ENCODE results near the gene ANXA11. TPM values are rescaled to one million over a fixed set of nuclear protein-coding genes. Genes with fewer than 3 reads are reported as not detected.

ANXA11 gene
- total RNA-seq, 1 donor from 2014 or later, result 205 TPM

DNA sequence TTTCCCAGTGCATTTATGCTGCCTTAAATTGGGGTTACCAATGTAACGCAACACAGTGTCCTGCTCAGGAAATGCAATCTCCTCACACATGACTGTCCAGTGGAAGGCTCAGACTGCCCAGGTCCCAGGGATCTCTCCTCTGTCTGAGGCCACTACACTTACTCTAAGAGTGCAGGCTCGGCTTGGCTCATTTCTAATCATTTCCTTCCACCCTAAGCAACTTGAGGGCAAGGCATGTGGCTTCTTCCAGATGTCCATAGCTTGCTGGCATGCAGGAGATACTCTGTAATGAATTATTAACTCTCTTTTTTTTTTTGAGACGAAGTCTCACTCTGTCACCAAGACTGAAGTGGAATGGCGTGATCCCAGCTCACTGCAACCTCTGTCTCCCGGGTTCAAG is 49.1 kb downstream of the ANXA11 start:
- intact Hi-C loops (cut with DNase I), result loop anchor here (10.0 kb wide), 1 partner anchor 49 kb away; the partner anchor contains the start of gene ANXA11
- ATAC-seq (no peak), DNase-seq (ENCODE audit: low spot score) (no peak)

DNA sequence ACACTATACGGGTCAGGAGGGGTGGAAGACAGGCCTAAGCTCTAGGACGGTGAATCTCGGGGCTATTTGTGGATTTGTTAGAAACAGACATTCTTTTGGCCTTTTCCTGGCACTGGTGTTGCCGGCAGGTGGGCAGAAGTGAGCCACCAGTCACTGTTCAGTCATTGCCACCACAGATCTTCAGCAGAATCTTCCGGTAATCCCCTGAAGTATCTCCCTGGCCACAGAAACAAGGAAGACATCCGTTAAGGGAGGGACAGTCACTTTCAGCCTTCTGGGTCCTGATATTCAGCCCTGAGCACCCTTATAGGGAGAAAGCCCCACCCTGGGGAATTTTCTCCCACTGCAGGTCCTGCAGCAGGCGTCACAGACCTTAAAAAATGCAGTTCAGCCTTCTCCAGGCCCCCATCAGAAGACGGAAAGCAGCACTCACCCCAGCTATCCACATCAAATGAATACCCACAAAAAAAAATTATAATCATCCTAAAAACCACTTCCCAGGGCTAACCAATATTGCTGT is 49.6 kb downstream of the ANXA11 start:
- DNase-seq (ENCODE audit: low spot score) (no peak), ATAC-seq (no peak)
- intact Hi-C loops (cut with DNase I), result loop anchor here (10.0 kb wide), 1 partner anchor 49 kb away; the partner anchor contains the start of gene ANXA11

DNA sequence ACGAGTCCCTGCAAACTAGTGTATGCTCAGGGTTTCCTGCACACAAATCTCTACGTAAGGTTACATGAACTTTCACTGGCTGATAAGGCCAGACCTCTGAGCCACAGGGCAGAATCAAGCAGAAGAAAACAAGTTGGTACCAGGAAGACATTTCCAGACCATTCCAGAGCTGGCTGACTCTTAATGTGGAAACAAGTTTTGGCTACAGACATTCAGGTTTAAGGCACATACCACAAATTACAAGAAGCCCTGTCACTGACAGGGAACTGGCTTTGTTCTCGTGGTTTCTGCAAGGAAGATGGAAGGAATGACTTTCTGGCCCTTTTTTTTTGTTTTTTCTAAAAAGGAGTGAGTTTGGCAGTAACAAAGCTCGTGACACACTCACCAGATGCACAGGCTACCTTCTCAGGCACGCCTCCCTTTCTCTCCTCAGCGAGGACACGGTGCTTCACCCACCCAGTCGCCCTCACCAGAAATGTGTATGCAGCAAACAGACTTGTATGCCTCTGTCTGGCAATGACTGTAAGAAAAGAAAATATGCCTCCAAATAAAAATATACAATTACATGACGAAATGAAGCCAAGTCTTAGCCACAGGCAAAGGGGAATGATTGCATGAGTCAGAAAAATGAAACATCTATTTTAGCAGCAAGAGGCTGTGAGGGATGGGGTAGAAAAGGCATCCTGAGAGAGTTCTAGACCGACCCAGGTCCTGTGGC is 50.2 kb downstream of the ANXA11 start:
- peak; percentile 3 for ATAC-seq
- intact Hi-C loops (cut with DNase I), result loop anchor here (10.0 kb wide), 1 partner anchor 50 kb away; the partner anchor contains the start of gene ANXA11
- DNase-seq (ENCODE audit: low spot score), result no peak

DNA sequence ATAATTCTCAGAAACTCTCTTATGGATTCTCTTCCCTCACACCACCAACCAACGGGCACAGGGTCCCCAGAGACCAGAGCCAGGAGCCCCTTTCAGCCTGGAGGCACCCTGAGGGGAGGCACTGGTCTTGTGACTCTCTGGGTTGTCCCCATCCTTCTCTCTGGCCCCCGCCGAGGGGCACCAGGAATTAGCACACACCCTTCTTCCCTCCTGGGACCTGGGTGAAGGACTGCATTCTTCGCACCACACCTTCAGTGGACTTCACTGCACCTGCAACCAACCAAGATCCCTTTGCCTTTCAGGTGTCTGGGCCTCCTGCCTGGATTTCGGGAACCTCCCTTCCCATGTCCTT is 50.7 kb downstream of the ANXA11 start:
- ATAC-seq, result no peak
- intact Hi-C loops (cut with DNase I), result loop anchor here (10.0 kb wide), 1 partner anchor 50 kb away; the partner anchor contains the start of gene ANXA11
- DNase-seq (ENCODE audit: low spot score), result no peak

DNA sequence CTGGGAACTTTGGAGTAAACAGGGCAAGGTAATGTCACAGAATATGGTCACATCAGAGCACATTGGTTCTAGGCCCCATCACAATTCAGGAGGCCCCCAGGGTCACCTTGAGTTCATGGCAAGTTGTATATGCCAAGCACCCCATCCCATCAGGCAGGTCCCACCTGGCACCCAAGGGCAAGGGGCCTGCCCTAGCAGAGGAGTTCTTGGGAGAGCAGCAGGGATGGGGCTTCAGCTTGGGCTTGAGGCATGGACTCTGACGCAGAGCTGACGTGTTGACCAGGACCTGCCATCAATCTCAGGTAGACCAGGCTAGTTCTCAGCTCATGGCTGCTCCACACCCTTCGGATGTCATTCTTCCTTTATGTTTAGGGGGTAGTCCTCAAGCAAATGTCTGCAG is 51.9 kb downstream of the ANXA11 start:
- intact Hi-C loops (cut with DNase I), result loop anchor here (10.0 kb wide), 1 partner anchor 51 kb away; the partner anchor contains the start of gene ANXA11
- DNase-seq (ENCODE audit: low spot score), result no peak
- no peak for ATAC-seq

DNA sequence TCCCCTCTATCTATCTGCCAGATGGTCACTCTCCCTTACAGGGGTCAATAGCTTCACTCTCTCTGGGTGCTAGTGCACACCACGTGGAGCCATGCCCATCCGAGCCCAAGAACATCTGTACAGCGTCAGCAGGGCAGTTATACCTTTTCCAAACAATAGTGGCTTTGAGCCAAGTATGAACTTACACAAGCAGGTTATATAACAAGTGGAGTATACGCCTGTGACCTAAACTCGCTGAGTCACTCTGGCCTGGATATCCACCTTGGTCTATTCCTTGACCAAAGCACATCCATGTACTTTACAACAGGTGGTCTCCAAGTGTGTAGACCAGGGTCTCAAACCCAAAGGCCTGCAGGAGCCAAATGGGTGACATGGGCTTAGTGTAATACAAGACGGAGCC is 52.5 kb downstream of the ANXA11 start:
- DNase-seq (ENCODE audit: low spot score) (no peak), ATAC-seq (no peak)
- intact Hi-C loops (cut with DNase I), result loop anchor here (10.0 kb wide), 1 partner anchor 52 kb away; the partner anchor contains the start of gene ANXA11

DNA sequence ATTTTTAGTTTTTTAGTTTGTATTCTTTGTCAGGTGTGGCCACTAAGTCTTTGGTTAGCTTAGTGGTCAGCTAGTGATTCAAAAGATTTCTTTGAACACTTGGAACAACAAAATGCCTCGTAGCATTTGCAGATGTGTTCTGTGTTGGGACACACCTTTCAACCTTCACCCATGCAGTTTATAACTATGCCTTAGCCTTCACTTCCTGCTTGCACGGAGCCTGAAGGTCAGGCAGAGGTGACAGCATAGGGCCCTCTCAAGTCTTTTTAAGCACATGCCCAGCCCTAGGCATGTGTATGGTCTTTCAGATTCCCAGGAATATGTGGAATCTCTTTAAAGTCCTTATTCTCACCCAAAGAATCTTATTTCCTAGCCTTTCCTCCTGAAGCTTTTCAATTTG is 55.2 kb downstream of the ANXA11 start:
- DNase-seq (ENCODE audit: low spot score) (no peak), ATAC-seq (no peak)
- intact Hi-C loops (cut with DNase I), result loop anchor here (10.0 kb wide), 1 partner anchor 55 kb away; the partner anchor contains the start of gene ANXA11

DNA sequence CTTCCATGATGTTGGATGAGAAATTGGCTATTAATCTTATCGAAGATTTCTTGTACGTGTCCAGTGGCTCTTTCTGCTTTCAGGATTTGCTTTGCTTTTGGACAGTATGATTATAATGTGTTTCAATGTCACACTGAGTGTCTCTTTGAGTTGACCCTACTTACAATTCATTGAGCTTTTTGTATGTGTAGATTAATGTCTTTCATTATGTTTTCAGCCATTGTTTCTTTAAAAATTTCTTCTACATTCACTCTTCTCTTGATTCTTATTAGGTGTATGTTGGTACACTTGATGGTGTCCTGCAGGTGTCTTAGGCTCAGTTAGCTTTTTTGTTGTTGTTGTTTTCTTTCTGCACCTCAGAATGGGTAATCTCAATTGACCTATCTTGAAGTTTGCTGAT is 56.2 kb downstream of the ANXA11 start:
- no peak for ATAC-seq
- intact Hi-C loops (cut with DNase I), result loop anchor here (5.0 kb wide), 1 partner anchor 73 kb away; no protein-coding TSS in a partner anchor

DNA sequence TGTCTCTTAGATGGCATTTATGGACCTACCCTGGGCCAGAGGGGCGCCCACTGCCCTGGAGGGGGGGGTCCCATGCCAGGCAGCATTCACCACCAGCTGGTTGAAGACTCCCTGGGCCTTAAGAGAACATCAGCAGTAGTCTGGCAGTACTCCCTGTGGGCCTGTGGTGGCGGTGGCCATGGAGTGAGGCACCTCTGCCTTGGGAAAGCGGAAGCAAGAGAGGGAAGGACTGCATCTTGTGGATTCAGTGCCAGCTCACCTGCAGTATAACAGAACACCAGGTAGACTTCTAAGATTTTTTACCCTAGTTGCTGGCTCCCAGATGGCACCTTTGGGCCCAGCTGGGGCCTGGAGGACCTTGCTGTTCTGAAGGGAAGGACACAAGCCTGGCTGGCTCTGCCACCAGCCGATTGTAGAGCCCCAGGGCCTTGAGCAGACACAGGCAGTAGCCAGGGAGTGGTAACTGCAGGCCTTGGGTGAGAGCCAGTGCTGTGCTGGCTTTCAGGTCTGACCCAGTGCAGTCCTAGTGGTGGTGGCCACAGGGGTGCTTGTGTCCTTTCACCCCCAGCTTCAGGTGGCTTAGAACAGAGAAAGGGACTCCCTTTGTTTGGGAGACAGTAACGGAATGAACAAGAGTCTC is 57.1 kb downstream of the ANXA11 start:
- no peak for ATAC-seq
- peak; percentile 53 for DNase-seq (ENCODE audit: low spot score)
- intact Hi-C loops (cut with DNase I), result loop anchor here (5.0 kb wide), 1 partner anchor 74 kb away; no protein-coding TSS in a partner anchor

More for the DNA sequence above, 56.2 kb downstream of the ANXA11 start:
- DNase-seq (ENCODE audit: low spot score), result no peak

DNA sequence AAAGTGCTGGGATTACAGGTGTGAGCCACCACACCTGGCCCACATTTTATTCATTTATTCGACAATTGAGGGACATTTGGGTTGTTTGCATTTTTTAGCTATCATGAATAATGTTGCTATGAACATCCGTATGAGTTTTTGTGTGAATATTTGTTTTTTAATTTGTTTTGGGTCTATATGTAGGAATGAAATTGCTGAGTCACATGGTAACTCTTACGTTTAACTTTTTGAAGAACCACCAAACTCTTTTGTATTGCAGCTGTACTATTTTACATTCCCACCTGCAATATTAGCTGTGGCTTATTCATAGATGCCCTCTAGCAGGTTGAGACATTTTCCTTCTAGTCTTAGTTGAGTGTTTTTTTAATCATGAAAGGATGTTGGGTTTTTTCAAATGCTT is 58.4 kb downstream of the ANXA11 start:
- ATAC-seq (no peak), DNase-seq (ENCODE audit: low spot score) (no peak)
- intact Hi-C loops (cut with DNase I), result loop anchor here (5.0 kb wide), 1 partner anchor 75 kb away; no protein-coding TSS in a partner anchor

DNA sequence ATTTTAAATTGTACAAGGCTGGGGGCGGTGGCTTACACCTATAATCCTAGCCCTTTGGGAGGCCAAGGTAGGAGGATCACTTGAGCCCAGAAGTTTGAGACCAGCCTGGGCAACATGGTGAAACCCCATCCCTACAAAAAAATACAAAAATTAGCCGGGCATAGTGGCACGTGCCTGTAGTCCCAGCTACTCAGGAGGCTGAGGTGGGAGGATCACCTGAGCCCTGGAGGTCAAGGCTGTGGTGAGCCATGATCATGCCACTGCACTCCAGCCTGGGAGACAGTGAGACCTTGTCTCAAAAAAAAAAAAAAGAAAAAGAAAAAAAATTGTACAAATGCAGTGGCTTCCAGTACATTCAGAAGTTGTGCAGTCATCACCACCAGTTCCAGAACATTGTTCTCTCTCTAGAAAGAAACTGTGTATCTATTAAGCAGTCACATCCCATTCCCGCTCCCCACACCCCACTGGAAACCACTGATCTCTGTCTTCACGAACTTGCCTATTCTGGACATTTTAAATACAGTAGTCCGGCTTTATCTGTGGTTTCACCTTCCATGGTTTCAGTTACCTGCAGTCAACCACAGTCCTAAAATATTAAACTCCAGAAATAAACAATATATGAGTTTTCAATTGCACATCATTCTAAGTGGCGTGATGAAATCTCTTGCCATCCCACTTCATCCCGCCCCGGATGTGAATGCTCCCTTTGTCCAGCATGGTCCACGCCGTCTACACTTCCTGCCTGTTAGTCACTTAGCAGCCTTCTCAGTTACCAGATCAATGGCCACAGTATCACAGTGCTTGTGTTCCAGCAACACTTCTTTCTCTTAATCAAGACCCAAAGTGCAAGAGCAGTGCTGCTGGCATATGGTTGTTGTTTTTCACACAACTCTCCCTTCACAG is 59.7 kb downstream of the ANXA11 start:
- ATAC-seq (peak; percentile 55), DNase-seq (ENCODE audit: low spot score) (peak; percentile 59)
- intact Hi-C loops (cut with DNase I), result loop anchor here (5.0 kb wide), 1 partner anchor 77 kb away; no protein-coding TSS in a partner anchor

DNA sequence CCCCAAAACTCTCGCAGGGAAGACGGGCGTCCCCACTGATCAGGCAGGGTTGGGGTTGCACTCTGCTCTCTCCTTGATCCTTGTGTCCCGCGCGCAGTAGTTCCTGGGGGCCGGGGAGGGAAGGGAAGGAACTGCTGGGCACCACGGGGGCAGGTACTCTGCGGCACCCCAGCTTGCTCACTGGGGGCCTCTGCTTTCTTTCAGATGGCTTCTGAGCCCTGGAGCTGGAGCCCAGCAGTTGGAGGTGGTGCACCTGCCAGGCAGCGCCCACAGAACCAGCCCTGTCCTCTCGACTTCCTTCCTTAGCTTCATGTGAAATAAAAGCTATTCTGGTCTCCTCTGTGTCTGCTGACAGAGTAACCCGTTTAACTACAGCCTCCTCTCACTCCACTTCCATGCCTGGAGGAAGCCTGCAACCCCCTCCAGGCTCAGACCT is 60.6 kb downstream of the ANXA11 start:
- ATAC-seq, result peak; percentile 18
- no peak for DNase-seq (ENCODE audit: low spot score)
- intact Hi-C loops (cut with DNase I), result loop anchor here (5.0 kb wide), 1 partner anchor 78 kb away; no protein-coding TSS in a partner anchor

DNA sequence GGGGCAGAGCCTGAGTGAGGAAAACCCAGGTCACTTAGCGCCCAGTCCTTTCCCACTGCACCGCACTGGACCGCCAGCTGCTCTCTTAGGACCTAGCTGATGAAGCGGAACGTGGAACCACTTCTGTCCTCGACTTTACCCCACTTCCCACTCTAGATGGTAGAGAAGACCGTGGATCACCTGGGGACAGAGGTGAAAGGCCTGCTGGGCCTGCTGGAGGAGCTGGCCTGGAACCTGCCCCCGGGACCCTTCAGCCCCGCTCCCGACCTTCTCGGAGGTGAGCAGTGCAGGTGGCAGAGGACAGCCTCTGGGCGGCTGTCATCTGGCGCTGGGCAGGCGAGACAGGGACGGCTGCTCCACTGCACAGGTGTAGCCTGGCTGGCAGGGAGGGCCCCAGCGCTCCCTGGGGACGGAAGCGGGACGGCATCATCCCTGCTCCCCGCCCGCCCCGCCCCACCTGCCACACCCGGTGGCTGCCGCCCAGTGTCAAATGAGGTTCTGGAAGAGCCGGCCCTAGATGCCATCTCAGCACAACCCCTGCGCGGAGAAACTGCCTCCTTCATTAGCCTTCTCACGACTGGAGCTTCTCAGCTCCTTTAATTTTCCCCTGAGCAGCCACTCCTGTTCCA is 61.2 kb downstream of the ANXA11 start:
- intact Hi-C loops (cut with DNase I), result no loop called here
- DNase-seq (ENCODE audit: low spot score) (no peak), ATAC-seq (peak; percentile 53)

DNA sequence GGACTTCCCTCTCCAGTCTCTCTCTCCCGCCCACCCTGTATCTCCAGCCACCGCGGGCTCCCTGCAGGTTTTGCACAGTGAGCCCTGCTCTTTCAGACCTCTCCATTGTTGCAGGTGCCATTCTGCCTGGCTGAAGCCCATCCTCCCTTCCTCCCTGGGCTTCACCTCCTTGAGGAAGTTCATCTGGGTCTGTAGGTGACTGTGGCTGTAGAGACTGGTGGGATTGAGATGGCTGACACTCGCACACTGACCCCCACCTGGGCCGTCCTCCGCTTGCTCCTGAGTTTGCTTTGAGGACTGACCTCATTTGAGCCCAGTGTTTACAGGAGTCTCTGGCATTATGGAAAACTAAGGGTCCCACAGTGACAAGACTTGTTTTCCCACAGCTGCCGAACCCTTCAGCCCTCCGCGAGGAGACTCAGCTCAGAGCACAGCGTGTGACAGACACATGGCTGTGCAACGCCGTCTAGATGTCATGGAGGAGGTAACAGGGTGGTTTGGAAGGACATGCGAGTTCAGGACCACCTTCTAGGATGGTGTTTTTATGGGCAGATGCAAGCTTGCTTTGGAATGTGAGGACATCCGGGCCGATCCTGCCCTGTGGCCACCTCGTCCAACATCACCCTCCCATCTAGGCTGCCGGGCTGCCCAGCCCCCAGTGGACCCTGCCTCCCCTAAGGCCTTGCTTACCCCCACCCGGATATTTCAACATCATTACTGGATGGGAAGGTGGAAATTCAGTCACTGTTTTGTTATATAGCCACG is 63.5 kb downstream of the ANXA11 start:
- intact Hi-C loops (cut with DNase I), result no loop called here
- DNase-seq (ENCODE audit: low spot score) (no peak), ATAC-seq (no peak)

DNA sequence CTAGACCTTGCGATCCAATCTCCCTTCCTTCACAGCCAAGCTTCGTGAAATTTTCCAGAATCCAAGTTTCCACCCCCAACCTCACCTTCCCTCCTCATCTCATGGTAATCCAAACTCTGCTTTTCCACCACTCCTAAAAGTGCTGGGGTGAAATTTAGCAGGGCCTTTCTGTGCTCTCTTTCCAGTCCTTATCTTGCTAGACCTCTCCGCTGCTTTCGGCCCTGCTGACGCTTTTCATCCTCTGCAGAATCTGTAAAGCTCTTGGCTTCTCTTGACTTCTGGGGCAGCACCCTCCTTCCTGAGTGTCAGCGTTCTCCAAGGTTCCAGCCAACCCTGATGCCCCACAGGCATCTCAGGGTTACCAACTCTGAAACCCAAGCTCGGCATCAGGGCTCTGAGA is 65.1 kb downstream of the ANXA11 start:
- no peak for DNase-seq (ENCODE audit: low spot score)
- intact Hi-C loops (cut with DNase I), result no loop called here
- ATAC-seq, result no peak

DNA sequence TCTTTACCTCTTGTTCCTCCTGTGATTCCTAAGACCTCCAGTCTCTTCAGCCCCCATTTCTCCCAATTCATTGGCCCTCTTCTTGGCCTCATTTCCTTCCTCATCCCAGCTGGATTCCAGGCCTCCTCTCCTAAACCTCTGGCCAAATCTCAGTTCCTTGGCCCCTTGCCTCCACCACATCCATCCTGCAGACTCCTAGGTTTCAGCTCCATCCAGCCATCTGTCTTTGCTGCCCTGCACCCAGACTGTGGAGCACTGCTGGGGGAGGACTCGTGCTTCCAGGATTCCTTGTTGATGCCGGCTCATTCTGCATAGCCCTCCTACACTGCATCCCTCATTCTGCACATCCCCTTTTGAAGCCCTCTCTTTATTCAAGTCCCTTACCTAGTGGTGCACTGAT is 66.1 kb downstream of the ANXA11 start:
- no peak for ATAC-seq
- intact Hi-C loops (cut with DNase I), result no loop called here
- no peak for DNase-seq (ENCODE audit: low spot score)

DNA sequence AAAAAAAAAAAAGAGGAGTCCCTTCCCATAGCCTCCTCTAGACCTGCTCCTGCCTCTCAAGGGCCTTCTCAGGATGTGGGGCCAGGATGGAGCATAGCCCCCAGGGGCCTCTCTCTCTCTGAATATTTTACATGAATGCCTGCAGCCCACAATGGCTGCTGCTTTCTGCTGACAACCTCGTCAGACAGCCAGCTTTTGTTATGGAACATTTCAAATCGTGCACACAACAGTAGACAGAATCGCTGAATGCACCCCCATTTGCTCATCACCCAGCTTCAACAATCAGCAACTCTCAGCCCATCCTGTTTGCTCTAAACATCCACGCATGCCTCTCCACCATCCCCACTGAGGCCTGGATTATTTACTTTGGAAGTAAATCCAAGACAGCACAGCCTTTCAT is 67.4 kb downstream of the ANXA11 start:
- no peak for ATAC-seq
- intact Hi-C loops (cut with DNase I), result no loop called here
- no peak for DNase-seq (ENCODE audit: low spot score)

Measured in sciatic nerve (tissue), 2 donors.